DMS114 treated with DMSO at 0.1 percent for 48 hours (cell line): ENCODE measurements around the gene EN1.

Source experiments
- DNase-seq: peaks from one replicate; lab custom pipeline; 2025; ENCODE audit not compliant: unreplicated experiment; lab: John Stamatoyannopoulos, UW

The EN1 gene

DNA sequence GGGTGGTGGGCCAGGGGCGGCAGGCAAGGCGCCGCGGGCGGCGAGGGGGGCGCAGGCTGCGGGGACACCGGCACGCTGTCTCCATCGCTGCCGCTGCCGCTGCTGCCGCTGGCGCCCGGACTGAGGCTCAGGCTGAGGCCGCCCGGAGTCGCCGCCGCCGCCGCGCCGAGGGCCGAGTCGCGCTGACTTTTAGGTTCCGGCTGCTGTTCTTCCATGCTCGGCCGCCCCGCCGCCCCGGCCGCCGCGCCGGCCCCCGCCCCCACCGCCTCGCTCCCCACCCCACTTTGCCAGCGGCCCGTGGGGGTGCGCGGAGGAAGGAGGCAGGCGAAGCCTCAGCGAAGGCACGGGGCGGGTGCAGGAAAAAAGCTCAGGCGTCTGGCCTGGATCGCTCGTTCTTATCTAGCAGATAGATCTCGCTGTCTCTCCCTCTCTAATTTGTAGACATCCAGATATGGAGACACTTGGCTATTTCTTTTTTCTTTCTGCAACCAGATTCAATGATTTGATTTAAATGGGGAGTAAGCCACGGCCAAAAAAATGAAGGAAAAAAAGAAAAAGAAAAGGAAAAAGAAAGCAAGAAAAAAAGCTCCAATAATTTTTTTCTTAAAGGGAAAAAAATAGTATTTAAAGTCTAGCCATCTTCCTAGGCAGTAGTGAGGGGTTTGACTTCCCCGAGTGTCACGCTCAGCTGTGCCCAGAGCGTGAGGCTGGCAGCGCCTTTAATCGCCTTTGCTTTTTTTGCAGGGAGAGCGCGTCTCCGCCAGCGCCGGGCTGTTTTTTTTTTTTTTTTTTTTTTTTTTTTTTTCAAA is at the start of gene EN1:
TSS of gene EN1 (minus strand) at position 696 of the 809 bp plus-strand sequence. CDS start at position 215, 481 bp downstream.
- no peak for DNase-seq

- DNase-seq, result no peak
Observed at GRCh38 chr2:118893100-118893499, 45.7 kb upstream of the EN1 start.

- DNase-seq, result no peak
Observed at GRCh38 chr2:118889995-118890394, 42.5 kb upstream of the EN1 start.

DNA sequence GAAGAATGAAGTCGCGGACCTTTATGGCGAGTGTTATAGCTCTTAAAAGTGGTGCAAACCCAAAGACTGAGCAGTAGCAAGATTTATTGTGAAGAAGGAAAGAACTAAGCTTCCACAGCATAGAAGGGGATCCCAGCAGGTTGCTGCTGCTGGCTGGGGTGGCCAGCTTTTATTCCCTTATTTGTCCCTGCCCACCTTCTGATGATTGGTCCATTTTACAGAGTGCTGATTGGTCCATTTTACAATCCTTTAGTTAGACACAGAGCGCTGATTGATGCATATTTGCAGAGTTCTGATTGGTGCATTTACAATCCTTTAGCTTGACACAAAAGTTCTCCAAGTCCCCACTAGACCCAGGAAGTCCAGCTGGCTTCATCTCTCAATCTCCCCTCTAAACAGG is 36.3 kb upstream of the EN1 start:
- no peak for DNase-seq

GRCh38 chr2:118882693-118883336 is 35.4 kb upstream of the EN1 start:
- DNase-seq, result peak; percentile 31

DNA sequence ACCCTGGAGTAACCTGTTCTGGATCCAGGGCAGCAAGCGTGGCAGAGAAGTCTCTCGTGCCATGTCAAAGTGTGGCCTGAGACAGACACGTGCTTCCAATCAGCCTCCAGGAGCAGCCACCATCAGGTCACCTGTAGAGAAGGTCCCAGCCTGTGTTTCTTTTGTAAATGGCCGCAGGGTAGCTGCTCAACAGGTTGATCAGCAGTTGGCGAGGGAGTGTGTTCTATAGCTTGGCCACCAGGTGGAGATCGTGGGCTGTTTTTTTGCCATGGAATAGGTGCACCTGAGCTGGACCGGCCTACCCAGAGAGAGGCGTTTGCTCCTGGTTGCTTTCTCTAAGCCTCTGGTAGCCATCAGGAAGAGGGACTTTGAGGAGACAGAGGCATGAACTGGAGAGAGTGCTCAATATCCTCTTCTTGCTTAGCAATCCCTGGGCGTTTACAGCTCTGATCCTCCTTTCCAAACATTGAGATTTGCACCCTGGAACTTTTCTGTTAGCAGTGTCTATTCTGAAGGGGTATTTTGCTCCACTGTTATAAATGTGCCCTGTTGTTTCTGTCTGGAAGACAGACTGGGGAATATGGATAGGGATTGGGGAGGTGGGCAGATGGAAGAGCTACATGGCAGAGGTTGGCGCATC is 34.2 kb upstream of the EN1 start:
- peak; percentile 30 for DNase-seq

- no peak for DNase-seq
Observed at GRCh38 chr2:118880501-118880900, 33.1 kb upstream of the EN1 start.

DNA sequence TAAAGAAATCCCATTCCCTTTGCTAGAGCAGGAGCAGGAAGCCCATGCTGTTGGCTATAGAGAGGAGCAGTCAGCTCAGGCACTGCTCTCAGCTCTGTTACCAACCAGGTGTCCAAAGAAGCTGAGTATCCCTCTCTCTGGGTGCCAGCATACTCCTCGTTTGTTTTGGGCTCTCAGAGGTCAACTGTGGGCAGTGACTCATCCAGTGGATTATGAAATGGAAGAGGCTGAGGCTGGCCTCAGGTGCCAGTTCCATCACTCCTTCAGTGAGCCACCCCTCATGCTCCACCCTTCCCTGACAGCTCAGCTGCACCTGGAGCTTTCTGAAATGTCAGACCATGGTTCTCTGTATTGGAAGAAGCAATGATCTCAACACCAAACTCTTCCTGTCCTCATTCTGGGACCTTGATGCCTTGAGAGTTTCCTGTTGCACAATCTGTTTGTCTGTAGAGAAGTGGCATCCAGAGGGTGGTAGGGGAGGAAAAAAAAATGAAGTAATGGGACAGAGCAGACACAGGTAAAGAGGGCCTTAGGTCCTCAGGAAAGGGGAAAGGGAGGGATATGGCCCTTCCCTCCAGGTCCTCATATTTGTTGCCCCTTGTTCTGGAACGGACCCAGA is 31.2 kb upstream of the EN1 start:
- no peak for DNase-seq

- DNase-seq, result no peak
Observed at GRCh38 chr2:118875318-118875717, 27.9 kb upstream of the EN1 start.

DNA sequence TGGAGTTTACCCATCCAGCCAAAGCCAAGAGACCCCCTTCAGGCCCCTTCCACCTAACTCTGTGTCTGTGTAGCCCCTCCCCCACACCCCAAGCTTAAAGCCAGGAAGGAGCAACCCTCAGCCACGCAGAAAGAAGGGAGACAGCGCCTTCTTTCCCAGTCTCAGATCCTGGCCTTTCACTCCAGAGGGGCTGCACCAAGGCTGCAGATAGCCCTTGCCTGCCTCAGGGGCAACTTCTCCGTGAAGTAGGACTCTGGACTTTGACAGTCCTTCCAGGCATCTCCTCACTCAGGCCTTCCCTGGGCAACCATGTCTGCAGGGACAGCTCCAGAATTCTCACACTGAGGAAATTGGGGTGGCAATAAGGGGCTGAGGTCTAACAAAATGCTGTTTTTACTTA is 26.9 kb upstream of the EN1 start:
- no peak for DNase-seq

GRCh38 chr2:118865106-118865505 is 17.7 kb upstream of the EN1 start:
- DNase-seq, result peak; percentile 47

DNA sequence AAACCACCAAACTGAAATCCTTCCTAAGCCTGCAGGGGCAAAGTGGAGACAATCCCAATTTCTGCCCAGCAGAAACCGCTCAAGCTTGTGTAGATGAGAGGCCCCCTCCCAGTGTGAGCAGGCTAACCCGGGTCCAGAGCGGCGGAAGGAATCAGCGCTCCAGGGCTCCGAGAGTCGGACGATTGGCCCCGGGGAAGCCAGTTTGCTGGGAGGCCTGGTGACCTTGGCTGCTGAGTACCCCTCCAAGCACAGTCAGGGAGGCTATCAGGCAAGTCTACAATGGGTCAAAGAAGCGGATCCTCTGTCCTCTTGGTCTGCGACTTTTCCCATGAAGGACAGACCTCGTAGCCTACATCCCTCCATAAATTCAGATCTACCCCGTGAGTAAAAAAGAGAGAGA is 16.8 kb upstream of the EN1 start:
- DNase-seq, result no peak

- no peak for DNase-seq
Observed at GRCh38 chr2:118861731-118862130, 14.3 kb upstream of the EN1 start.

- no peak for DNase-seq
Observed at GRCh38 chr2:118861242-118861641, 13.8 kb upstream of the EN1 start.

- DNase-seq, result no peak
Observed at GRCh38 chr2:118860506-118860905, 13.1 kb upstream of the EN1 start.

GRCh38 chr2:118859157-118859770 is 11.8 kb upstream of the EN1 start:
- DNase-seq, result no peak

DNA sequence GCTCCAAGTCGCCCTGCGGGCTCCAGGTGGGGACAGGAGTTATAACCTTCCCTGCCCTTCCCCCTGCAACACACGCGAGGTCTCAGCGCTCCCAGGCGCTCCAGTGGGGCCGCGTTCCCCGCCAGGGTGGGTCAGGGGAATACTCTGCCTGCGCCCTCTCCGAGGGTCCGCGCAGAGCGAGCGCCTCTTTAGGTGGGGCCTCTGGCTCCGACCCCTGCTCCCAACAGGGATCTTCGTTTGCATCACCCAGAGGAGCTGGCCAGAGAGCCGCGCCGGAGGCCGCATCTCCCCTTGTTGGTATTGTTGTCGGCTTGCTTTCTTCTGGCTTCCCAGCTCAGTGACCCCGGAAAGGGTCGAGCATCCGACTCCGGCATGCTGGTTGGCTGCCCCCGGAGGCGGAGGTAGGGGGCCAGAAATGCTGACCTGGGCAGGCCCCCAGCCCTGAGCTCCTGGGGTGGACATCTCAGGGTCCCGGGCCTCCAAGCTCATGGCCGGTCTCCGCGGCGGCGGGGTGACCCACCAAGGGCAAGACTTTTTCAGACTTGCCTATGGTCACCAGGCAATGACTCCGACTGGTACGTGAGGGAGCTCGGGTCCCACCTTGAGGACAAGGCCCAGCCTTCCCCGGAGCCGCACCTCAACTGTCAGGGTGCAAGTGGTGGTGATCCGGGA is 11.2 kb upstream of the EN1 start:
- DNase-seq, result no peak

GRCh38 chr2:118857677-118858484 is 10.4 kb upstream of the EN1 start:
- no peak for DNase-seq

DNA sequence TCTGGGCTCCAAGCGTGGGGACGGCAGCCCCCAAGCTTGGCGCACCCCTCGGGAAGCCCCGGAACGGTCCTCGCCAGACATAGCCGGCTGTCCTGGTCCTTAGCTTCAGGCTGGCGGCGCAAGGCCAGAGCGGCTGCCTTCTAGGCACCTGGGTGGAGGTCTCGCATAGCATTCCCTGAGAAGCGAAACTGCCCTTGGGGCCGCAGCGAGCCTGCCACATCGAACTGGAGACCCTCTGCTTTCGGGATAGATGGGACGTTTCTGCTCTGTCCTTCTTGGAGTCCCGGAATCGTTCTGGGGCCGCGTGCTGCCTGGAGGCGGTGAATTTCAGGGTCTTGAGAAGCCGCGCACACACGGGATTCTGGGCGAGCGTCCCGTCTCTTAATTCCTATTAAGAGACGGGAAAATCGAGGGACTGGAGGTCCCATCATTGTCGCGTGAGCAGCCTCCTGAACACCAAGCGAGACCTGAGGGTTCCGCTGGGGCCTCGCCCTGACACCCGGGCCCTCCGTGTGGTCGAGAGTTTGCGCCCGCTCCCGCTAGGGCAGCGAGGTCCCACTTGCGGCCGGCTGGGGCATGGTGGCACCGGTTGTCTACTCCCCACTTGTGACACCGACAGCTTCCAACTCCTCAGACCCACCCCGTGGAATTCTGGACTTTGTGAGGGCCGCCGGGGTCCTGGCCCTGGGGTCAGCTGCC is 9.7 kb upstream of the EN1 start:
- DNase-seq, result no peak
